ENCODE measurements around the gene SETD7. TPM values are rescaled to one million over a fixed set of nuclear protein-coding genes. Genes with fewer than 3 reads are reported as not detected.

The SETD7 gene
- total and polyA plus RNA-seq, 2 of the 4 experiments (the other 2 are of a cell fraction), result 17.0 to 46.6 TPM

GRCh38 chr4:139540161-139540560, 15.9 kb downstream of the SETD7 start:
- H2AFZ ChIP-seq (replicated peaks; ENCODE audit: low read length, poor library complexity), result no peak overlapping the region
- H3K9me1 ChIP-seq (ENCODE audit: insufficient read depth, low read length), result no peaks in the 10 kb centered on the region; the same call in 1 of the 2 replicates
- H2BK5ac ChIP-seq (ENCODE audit: low read depth, low read length, poor library complexity, severe bottlenecking), result no peak overlapping the region
- H3K9ac ChIP-seq (ENCODE audit: low read depth, low read length), result no peak overlapping the region
- intact Hi-C loops (cut with micrococcal nuclease) (no loop called here), in situ Hi-C loops (cut with MboI; ENCODE audit: low sequenced_read_pairs) (no loop called here), dilution Hi-C loops (cut with HindIII; ENCODE audit: low sequenced_read_pairs, unreplicated experiment) (no loop called here)
- TF ChIP-seq FOS (IDR thresholded peaks at IDR 0.05; ENCODE audit: low read depth, low read length) (no peak), MAZ (IDR thresholded peaks at IDR 0.05; ENCODE audit: borderline replicate concordance, low read depth, low read length) (no peak), RFX5 (IDR thresholded peaks at IDR 0.05; ENCODE audit: low read depth, low read length) (no peak), BHLHE40 (IDR thresholded peaks at IDR 0.05; ENCODE audit: low read depth, low read length) (no peak), ELK1 (IDR thresholded peaks at IDR 0.05; ENCODE audit: borderline replicate concordance, low read depth, low read length) (no peak), NFE2L2 (IDR thresholded peaks at IDR 0.05; ENCODE audit: low read depth, low read length) (no peak), CTCF (conservative IDR thresholded peaks at IDR 0.05; ENCODE audit: low read depth, low read length) (no peak), RCOR1 (IDR thresholded peaks at IDR 0.05; ENCODE audit: insufficient replicate concordance, low read length) (no peak), POLR2A (IDR thresholded peaks at IDR 0.05; ENCODE audit: low read depth, low read length) (no peak), MXI1 (IDR thresholded peaks at IDR 0.05; ENCODE audit: borderline replicate concordance, low read depth, low read length) (no peak), CHD1 (IDR thresholded peaks at IDR 0.05; ENCODE audit: low read depth, low read length) (no peak), CEBPB (IDR thresholded peaks at IDR 0.05; ENCODE audit: low read depth, low read length) (no peak), MAFK (IDR thresholded peaks at IDR 0.05; ENCODE audit: low read depth, low read length) (no peak), SMC3 (IDR thresholded peaks at IDR 0.05; ENCODE audit: low read depth, low read length) (no peak), RAD21 (IDR thresholded peaks at IDR 0.05; ENCODE audit: low read length) (no peak)
- TF ChIP-seq, protein P1, sequence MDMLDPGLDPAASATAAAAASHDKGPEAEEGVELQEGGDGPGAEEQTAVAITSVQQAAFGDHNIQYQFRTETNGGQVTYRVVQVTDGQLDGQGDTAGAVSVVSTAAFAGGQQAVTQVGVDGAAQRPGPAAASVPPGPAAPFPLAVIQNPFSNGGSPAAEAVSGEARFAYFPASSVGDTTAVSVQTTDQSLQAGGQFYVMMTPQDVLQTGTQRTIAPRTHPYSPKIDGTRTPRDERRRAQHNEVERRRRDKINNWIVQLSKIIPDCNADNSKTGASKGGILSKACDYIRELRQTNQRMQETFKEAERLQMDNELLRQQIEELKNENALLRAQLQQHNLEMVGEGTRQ (IDR thresholded peaks at IDR 0.05; ENCODE audit: low read depth, low read length), result no peak
- no peaks in the 10 kb centered on the region for H3K9me3 ChIP-seq (ENCODE audit: control insufficient read depth, insufficient read depth, low read length)
- H3K4ac ChIP-seq (ENCODE audit: low read depth, low read length), result no peak overlapping the region
- H4K91ac ChIP-seq (ENCODE audit: insufficient read depth, low read depth, low read length), result no peak overlapping the region
- DNase-seq (no peak), ATAC-seq (ENCODE audit: low read depth) (no peak)
- no peak overlapping the region for H4K5ac ChIP-seq (ENCODE audit: low read depth, low read length)
- peaks cover 17% of the 10 kb centered on the region; the same call in 1 of the 2 replicates for H4K20me1 ChIP-seq (ENCODE audit: insufficient read depth, low read length)
- H3K27me3 ChIP-seq (ENCODE audit: control insufficient read depth, insufficient read depth, low read length), result no peaks in the 10 kb centered on the region
- H3K36me3 ChIP-seq (ENCODE audit: control insufficient read depth, insufficient read depth, low read length), result peaks cover 17% of the 10 kb centered on the region
- H3K23ac ChIP-seq (ENCODE audit: low read depth, low read length), result no peak overlapping the region
- ChIA-PET POLR2A (ENCODE audit: unreplicated experiment) (no interaction called here), CTCF (no interaction called here)
- H3K4me2 ChIP-seq (ENCODE audit: low read depth, low read length), result no peak overlapping the region
- H2AK9ac ChIP-seq (replicated peaks; ENCODE audit: low read depth, low read length, poor library complexity), result no peak overlapping the region
- no peak overlapping the region for H2AK5ac ChIP-seq (ENCODE audit: low read depth, low read length)
- H3K18ac ChIP-seq (ENCODE audit: low read depth, low read length), result no peak overlapping the region
- BruUV-seq (replicated peaks), result no TSS peak
- H2BK20ac ChIP-seq (ENCODE audit: low read depth, low read length), result no peak overlapping the region
- H3K79me1 ChIP-seq (ENCODE audit: low read depth in 1 of 2, low read length in 2 of 2), result peaks cover 20 to 55% of the 10 kb centered on the region in 2 experiments
- H3K56ac ChIP-seq (ENCODE audit: extremely low read depth, insufficient read depth, low read length), result no peak overlapping the region
- no peak overlapping the region for H3K4me3 ChIP-seq (ENCODE audit: insufficient read depth, low read depth, low read length)
- no peak overlapping the region for H3K14ac ChIP-seq (replicated peaks; ENCODE audit: low read depth, low read length)
- no peak overlapping the region for H2BK15ac ChIP-seq (ENCODE audit: low read depth, low read length)
- no peak overlapping the region for H3K27ac ChIP-seq (ENCODE audit: insufficient read depth, low read length)
- WGBS, 2 experiments (ENCODE audit: extremely low coverage in 2 of 2, insufficient read length in 1 of 2), result no CpG with 5 or more reads among the region's 2 CpGs
- no peak overlapping the region for H4K8ac ChIP-seq (ENCODE audit: low read depth in 2 of 2, low read length in 2 of 2)
- no peak overlapping the region for H2BK120ac ChIP-seq (ENCODE audit: low read depth, low read length)
- peaks cover 3% of the 10 kb centered on the region; the same call in 1 of the 2 replicates for H3K4me1 ChIP-seq (ENCODE audit: control insufficient read depth, insufficient read depth, low read length)
